GM13976 (cell line): ENCODE results near the gene NRP2.

Experiments used
- DNase-seq: peaks from one replicate; pipeline ENCODE4 v3.0.0; 2012; ENCODE audit warnings: low spot score
- CTCF ChIP-seq: IDR thresholded peaks from 2 replicates; pipeline ENCODE4 v1.5.1; 2012; ENCODE audit warnings: borderline replicate concordance, mild to moderate bottlenecking; ENCODE audit not compliant: insufficient read depth; ENCODE audit errors: extremely low read depth, missing control alignments, control extremely low read depth
- in situ Hi-C: fragments of 300-500 bp; cut with MboI; formaldehyde crosslinking; loops from one replicate; pipeline ENCODE4 v1.12.0; 2022; ENCODE audit warnings: low sequenced_read_pairs, mixed read lengths, inconsistent platforms; ENCODE audit not compliant: unreplicated experiment

Gene NRP2

DNA sequence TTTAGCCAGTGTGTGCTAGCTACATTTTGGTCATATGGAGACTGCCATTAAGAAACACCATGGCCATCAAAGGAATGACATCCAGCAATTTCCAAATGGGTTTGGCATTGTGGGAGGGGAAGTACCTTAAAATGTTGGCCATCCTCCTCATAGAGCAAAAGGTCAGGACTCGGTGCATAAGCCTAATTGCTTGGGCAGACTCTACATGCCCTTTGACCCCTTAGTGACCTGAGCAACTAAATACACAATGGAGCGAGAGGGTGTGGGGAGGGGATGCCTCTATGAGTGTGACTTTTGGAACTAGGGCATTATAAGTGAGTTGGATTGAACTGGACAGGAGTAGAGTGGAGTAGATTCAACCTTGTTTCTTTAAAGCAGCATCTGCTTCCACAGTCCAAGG is 44.9 kb downstream of the NRP2 start:
- in situ Hi-C loops = no loop called here
- DNase-seq = no peak
- TF ChIP-seq CTCF = no peak

DNA sequence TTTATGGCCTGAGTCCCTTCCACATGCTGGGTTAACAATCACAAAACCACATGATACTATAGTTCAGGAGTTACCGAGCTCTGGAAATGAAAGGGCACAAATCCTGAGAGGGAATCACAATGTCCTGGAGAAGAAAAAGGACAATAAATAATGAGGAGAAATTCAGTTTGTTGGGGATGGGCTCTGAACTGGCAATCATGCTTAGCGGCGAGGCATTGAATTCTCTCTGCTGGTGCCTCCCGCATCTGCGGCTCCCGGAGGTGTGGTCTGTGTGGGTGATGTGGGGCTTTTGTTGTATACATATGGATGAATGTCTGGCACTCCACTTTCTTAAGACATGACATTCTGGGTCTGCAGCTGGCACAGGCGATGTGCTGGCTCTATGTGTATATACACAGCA is 46.1 kb downstream of the NRP2 start:
- TF ChIP-seq CTCF = no peak
- DNase-seq = no peak
- in situ Hi-C loops = no loop called here

DNA sequence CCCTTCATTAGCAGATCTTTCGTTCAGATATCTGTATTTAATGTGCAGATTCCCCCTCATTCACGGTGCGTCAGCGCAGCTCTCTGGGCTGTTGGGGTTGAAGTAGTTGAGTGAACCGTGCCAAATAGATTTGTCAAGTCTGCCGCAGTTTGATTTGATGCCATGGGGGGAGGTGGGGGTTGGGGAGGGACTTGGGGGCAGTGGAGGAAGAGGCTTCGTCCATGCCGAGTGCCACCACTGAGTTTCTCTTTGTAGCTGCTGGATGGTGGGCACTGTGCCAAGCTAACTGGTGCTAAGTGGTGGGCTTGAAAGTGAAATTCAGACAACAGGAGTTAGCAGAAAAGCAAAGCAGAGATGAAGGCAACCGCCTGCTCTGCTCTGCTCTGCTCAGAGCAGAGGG is 47.9 kb downstream of the NRP2 start:
- DNase-seq = no peak
- in situ Hi-C loops = no loop called here
- no peak for TF ChIP-seq CTCF

- in situ Hi-C loops = no loop called here
- TF ChIP-seq CTCF = no peak
- DNase-seq = no peak
Measured at GRCh38 chr2:205730701-205731582, 48.6 kb downstream of the NRP2 start.

GRCh38 chr2:205731583-205731981 is 49.3 kb downstream of the NRP2 start:
- peak; percentile 41 for DNase-seq
- in situ Hi-C loops = no loop called here
- no peak for TF ChIP-seq CTCF

GRCh38 chr2:205732314-205732713 is 50.0 kb downstream of the NRP2 start:
- TF ChIP-seq CTCF = no peak
- DNase-seq = no peak
- in situ Hi-C loops = no loop called here
